Astrocyte of the hippocampus (primary cell): ENCODE results near the gene FMNL2.

Experiments used
- DNase-seq: peaks from one replicate; pipeline ENCODE4 v3.0.0; 2011; ENCODE audit warnings: low read depth, low spot score

The FMNL2 gene

DNA sequence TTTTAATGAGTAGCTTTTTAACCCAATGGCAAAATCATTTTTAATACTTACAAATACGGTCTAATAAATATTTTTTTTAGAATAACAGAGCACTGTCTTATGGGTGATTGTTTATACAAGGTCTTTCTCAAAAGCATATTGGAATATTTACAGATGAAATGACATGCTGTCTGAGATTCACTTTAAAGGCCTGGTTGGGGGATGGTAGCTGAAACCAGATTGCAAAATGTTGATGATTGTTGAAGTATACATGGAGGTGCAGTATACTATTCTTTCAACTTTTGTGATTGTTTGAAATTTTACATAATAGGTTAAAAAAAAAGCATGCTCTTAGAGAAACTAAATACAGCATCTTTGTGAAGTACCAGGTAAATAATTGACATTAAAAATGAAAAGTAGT lies 111.2 kb downstream of the FMNL2 start:
- DNase-seq: no peak

- DNase-seq: no peak
Measured at GRCh38 chr2:152447897-152448296, 112.9 kb downstream of the FMNL2 start.

- no peak for DNase-seq
Measured at GRCh38 chr2:152448606-152449005, 113.6 kb downstream of the FMNL2 start.

GRCh38 chr2:152449578-152449977 lies 114.6 kb downstream of the FMNL2 start:
- DNase-seq: no peak

- DNase-seq: no peak
Measured at GRCh38 chr2:152450176-152450575, 115.2 kb downstream of the FMNL2 start.

- peak; percentile 62 for DNase-seq
Measured at GRCh38 chr2:152452256-152452973, 117.4 kb downstream of the FMNL2 start.

DNA sequence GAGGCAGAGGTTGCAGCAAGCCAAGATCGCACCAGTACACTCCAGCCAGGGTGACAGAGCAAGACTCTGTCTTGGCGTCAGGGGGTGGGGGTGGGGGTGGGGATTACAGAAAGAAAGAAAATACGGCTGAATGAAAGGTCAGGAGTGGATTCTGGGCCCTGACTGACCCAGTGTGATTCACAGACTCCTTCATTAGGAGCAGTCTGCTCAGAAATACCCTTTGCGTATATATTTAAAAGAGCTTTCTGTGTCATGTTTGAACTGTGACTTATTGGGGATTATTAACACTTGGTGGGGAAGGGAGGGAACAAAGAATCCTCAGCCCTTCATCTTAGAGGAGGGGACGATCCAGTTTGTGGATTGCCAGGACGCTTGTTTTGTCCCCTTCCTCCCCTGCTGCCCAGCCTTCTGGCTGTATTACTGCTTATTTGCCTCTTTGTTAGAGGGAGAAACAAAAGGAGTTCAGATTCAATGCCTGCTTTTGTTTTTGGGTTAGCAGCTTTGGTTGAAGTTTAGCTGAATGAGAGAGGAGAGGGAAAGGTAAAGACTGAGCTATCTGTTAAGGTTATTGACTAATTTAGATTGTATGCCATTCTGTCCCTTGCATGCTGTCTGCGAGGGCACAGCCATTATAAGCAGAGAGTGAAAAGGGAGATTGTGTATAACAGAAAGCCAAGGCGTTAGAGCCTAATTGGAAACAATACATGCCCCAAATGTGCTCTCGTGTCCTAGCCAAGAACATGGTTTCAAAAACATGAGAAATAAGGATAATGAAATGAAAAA lies 118.3 kb downstream of the FMNL2 start:
- peak; percentile 60 for DNase-seq

DNA sequence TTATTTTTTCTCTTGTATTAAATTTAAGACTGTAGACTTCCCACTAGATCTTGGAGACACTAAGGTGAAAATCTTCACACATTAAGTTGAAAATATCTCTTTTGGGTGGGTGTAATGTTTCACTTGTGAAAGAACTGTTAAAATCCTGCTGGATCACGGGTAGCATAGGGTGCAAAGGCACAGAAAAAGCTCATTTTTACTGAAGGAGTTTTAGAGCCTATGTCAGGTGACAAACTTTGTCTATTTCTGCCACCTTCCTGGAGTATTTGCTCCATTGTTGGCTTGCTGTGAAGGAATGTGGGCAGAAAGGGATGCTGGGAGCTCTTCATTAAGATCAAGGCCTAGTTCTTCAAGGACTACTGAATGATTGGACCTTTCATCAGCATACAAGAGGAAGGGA lies 119.4 kb downstream of the FMNL2 start:
- DNase-seq: no peak

GRCh38 chr2:152454960-152455359 lies 120.0 kb downstream of the FMNL2 start:
- no peak for DNase-seq

DNA sequence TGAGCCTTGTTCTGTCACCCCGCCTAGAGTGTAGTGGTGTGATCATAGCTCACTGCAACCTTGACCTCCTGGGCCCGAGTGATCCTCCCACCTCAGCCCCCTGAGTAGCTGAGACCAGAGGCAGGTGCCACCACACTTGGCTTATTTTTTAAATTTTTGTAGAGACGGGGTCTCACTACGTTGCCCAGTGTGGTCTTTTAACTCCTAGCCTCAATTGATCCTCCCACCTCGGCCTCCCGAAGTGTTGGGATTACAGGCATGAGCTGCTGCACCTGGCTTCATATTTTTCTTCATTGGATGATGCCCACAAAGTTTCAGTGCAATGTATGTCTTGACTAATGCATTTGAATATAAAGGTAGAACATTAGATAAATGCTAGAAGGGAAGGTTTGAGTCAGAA lies 120.8 kb downstream of the FMNL2 start:
- DNase-seq: no peak

DNA sequence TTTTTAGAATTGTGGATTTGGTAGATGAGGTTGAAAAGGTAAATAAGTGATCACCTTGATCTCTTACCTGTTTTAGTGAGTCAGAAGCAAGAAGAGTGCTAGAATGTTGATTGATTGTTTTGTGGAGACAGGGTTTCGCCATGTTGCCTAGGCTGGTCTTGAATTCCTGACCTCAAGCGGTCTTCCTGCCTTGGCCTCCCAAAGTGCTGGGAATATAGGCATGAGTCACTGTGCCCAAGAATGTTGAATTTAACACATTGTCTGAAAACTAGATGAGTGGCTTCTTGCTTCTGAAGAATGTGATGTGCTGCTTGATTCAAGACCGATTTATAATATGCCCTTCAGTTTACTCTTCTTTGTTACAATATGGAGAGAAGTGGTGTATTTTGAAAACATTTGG lies 121.3 kb downstream of the FMNL2 start:
- DNase-seq: peak; percentile 71

DNA sequence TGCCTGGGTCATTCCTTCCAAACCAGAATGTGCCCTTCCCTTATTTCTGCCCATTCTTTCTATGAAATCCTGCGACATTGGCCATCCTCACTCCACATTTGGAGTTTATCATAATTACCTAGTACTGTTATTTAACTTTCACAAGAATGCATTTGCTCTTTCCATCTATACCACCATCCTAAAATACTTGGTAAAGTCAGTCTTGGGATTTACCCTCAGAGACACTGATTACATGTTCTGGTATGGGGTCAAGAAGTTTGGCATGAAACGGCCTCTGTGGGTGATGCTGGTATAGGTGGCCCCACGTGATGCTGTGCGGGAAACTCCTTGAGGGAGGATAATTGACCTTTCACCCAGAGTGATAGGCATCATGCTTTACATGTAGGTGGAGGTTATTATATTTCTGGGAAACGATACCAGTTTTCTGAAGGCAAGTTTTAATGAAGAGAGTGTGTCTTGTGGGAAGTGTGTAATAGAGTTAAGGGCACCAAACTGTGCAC lies 123.5 kb downstream of the FMNL2 start:
- no peak for DNase-seq

DNA sequence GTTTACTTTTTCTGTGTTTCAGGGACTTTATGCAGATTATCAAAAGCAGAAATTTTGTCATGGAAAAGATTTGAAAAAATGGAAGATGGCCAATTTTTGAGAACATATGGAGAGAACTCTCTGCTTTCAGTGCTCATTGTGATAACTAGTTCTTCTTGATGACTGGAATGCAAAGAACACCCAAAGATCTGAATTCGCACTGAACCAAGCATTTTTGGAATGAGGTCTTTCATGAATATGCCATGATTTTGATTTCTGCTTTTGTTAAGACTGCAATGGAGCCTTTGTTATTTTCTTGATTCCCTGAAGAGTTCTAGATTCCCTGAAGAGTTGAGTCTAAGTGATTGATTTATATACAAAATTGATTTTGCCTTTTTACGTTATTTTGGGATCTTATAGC lies 124.1 kb downstream of the FMNL2 start:
- no peak for DNase-seq

DNA sequence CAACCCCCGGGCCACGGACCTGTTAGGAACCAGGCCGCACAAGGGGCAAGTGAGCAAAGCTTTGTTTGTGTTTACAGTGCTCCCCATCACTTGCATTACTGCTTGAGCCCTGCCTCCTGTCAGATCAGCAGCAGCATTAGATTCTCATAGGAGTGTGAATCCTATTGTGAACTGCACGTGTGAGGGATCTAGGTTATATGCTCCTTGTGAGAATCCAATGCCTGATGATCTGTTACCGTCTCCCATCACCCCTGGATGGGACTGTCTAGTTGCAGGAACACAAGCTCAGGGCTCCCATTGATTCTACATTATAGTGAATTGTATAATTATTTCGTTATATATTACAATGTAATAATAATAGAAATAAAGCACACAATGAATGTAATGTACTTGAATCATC lies 125.6 kb downstream of the FMNL2 start:
- DNase-seq: no peak

DNA sequence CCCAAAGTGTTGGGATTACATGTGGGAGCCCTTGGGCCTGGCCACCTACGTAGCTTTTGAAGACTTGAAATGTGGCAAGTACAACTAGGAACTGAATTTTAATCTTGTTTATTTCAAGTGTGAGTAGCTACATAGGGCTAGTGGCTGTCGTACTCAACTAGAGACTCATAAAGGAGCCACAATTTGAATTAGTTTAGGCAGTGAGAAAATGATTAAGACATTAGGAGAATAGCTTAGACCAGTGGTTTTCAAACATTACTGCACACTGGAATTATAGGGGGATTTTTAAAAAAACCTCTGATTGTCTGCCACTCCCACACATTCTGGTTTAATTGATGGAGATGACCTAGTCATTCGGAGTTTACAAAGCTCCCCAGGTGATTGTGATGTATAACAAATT lies 127.1 kb downstream of the FMNL2 start:
- DNase-seq: no peak

DNA sequence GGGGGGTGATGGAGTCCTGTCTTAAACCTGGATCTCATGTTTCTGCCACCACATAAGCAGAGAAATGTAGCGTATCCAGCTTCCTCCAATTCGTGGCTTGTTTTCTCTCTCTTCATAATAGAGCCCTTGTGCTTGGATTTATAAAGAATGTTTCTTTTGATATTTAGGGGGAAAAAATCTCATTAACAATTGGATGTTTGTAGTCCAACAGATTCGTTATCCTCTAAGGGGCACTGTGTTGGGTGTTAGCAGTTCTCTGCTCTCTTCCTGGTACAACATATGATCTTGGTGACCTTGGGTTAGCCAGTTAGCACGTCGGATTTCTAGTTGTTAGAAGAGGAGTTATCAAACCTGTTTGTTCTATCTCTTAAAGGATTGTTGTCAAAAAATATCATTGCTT lies 127.8 kb downstream of the FMNL2 start:
- no peak for DNase-seq

DNA sequence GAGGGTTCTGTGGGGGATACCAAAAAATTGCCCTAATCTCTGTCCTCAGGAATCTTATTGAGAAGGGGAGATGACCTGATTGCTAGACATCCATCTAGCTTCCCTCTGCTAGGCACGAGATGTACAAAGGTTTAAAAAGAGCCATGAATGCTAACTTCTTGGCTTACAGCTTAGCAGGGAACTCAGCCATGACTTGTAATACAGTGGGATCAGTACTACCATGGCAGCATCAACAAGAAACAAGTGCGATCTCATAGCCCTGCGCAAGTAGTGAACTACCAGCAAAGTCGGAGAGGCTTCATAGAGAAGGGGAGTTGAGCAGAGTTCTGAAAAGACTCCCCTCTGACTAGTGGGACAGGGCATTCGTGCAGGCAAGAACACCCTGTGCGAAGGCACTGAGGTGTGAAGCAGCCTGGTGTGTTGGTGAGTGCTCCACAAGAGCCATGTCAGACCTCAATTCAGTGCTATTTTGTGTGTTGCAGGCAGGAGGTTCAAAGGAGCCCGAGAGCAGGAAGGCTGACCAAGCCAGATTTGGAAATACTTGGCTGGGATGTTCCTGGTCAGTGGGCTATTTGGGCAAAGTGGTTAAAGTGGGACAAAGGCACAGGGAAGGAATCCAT lies 130.0 kb downstream of the FMNL2 start:
- no peak for DNase-seq

DNA sequence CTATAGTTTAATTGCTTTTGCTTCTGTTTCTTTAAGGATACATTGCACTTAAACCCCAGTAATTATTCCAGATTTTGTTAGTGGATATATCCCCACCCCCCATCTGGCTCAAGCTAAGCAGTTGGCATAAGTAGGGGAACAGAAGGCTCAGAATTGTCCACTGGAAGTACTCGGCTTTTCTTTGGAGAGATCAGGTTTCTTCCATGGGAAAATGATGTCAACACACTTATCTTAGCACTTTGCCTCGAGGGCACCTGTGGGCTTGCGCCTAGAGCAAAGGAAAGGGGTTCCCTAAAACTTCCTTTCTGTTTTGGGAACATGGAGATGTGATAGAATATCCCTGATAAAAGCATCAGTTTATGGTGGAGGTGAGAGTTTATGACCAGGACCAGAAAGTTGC lies 130.6 kb downstream of the FMNL2 start:
- DNase-seq: no peak

DNA sequence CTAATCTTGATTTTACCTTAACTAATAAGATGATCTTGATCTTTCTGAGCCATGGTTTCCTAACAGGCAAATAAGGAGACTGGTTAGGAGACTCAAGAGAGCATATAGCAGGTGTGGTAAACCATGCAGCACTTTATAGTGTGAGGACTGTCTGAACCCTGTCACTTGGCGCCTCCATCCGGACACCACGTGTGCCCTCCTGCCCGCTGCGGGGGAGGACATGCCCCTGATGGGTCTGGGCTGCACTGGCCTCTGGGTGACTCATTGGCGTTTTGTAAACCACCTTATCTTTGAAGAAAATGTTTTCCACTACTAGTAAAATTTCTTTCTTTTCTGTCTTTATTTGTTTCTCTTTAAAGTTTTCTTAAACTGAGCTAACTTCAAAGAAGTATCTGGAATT lies 131.1 kb downstream of the FMNL2 start:
- DNase-seq: no peak

DNA sequence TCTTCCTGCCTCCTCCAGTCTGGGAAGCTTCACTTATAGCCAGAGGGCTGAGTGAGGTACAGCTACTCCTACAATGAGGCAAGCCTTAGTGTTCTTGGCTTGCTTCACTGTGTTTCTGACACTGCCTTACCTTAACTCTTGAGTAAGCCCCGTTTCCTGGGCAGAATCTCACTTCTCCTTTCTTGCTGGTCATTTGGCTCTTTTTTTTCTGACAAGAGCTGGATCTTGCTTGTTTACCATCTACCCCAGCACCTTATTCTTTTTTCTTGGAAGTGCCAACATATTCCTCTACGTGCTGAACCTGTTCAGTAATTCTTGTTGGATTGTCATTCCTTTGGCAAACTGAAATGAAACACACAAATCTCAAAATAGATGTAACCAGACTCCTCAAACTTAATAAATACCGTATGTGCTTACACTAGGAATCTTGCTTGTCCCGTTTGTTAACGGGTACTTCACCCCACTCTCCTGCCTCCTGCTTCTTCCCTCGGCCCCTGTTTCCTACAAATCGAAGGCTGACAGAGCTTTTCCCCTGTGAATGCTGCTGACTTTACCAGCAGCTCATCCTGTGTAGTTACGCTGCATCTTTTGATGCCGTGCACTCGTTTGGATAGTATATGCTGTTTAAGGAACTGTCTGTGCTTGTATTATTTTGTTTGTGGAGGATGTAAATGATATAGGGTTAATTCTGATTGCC lies 132.2 kb downstream of the FMNL2 start:
- DNase-seq: no peak

DNA sequence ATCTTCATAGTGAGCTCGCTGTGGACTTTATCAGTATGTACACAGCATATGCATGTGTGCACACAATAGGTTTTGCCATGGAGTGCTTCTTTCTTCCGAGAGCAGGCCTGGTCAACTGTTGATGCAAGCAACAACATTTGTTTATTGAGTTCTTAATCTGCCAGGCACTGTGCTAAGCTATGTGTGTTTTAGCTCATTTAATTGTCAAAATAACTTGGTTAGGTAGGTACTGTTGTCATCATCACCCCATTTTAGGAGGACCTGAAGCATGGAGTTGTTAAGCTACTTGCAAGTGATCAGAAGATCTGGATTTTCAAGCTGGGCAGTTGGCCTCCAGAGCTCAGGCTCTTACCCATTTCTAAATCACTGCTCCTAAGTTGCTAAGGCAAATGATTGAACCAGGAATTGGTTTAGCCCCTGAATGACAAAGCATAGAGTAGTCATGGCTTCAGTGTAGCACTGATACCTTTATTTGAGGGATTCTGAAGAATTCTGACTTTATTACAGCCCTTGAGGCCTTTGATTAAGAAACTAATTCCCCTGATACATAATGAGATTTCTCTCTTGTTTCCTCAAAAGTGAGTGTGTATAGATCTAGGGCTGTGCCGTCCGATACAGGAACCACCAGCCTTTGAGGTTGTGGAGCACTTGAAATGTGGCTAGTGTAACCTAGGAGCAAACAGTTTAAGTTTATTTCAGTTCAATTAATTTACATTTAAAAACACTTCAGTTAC lies 132.9 kb downstream of the FMNL2 start:
- no peak for DNase-seq
